A549 (cell line): ENCODE results near the gene SPATA13. TPM values are rescaled to one million over a fixed set of nuclear protein-coding genes. Genes with fewer than 3 reads are reported as not detected.

ENCODE experiments used
- ATAC-seq, 2 experiments: fragments of 200-7000 bp in 1 of 2; fragments of >200 bp in 1 of 2; cut with Nextera tagmentation in 1 of 2; cut with Tn5 transposase in 1 of 2; 3 replicates each; pipeline versions ENCODE4 v1.8.0 to v1.9.1; 2018 to 2020; ENCODE audit warnings: mild to moderate bottlenecking in 1 of 2, moderate library complexity in 1 of 2
- CTCF ChIA-PET: fragments of 300-600 bp; sonication (Branson Sonifier 250); formaldehyde crosslinking; extraction: SDS; loops from one replicate; lab custom pipeline; 2021; ENCODE audit warnings: antibody characterized with exemption, inconsistent platforms; lab: Yijun Ruan, JAX
- POLR2A ChIA-PET: fragments of 350-600 bp; formaldehyde crosslinking; extraction: SDS; loops from one replicate; lab custom pipeline; 2021; ENCODE audit warnings: antibody characterized with exemption, inconsistent platforms; lab: Yijun Ruan, JAX
- DNase-seq, 2 experiments: peaks; one replicate each; pipeline versions ENCODE4 v3.0.0 to v3.0.0-alpha.2; 2011 to 2016; ENCODE audit warnings: low read depth in 1 of 2, low spot score in 1 of 2
- FAIRE-seq: peaks from 2 replicates; lab custom pipeline; 2011; peaks lifted over from hg19 to GRCh38; lab: Jason Lieb, UNC
- H3K27ac ChIP-seq, 2 experiments: fragments of >200 bp; sonication (Bioruptor Twin); formaldehyde crosslinking; 3 replicates each; pipeline ENCODE4 v1.5.1; 2016 to 2017
- H3K4me1 ChIP-seq: fragments of >200 bp; sonication (Bioruptor Twin); formaldehyde crosslinking; 3 replicates; pipeline ENCODE4 v1.6.1; 2016
- H3K4me2 ChIP-seq: fragments of >200 bp; sonication (Bioruptor Twin); formaldehyde crosslinking; 3 replicates; pipeline ENCODE4 v1.6.1; 2016
- H3K4me3 ChIP-seq: fragments of >200 bp; sonication (Bioruptor Twin); formaldehyde crosslinking; 3 replicates; pipeline ENCODE4 v1.5.1; 2016
- H3K9me3 ChIP-seq: fragments of >200 bp; sonication (Bioruptor Twin); formaldehyde crosslinking; 3 replicates; pipeline ENCODE4 v1.6.1; 2016
- BHLHE40 ChIP-seq: IDR thresholded peaks from 2 replicates; pipeline ENCODE4 v1.6.1; 2012; ENCODE audit warnings: low read depth, low read length, inconsistent platforms
- CBX8 ChIP-seq: fragments of 200-600 bp; sonication (generic); IDR thresholded peaks from 2 replicates; pipeline ENCODE4 v1.6.1; 2016
- CEBPB ChIP-seq, 2 experiments: fragments of >200 bp in 1 of 2; sonication (Bioruptor Twin) in 1 of 2; formaldehyde crosslinking in 1 of 2; IDR thresholded peaks; 2 replicates each; pipeline ENCODE4 v1.6.1; 2012 to 2016
- E2F6 ChIP-seq: IDR thresholded peaks from 2 replicates; pipeline ENCODE4 v1.6.1; 2012; ENCODE audit warnings: low read depth, borderline replicate concordance
- EHMT2 ChIP-seq: fragments of 200-600 bp; sonication (generic); IDR thresholded peaks from 2 replicates; pipeline ENCODE4 v1.6.1; 2016; ENCODE audit warnings: antibody characterized with exemption, low read depth, mild to moderate bottlenecking, moderate library complexity
- ESRRA ChIP-seq: fragments of 150-350 bp; IDR thresholded peaks from 2 replicates; pipeline ENCODE4 v1.6.1; 2014; ENCODE audit warnings: mild to moderate bottlenecking, low read length, borderline replicate concordance
- FOXS1 ChIP-seq: fragments of 250-450 bp; sonication (Bioruptor Pico); IDR thresholded peaks from 2 replicates; pipeline ENCODE4 v1.5.0; 2020; ENCODE audit warnings: mild to moderate bottlenecking, moderate library complexity
- HDAC2 ChIP-seq: fragments of 200-600 bp; sonication (generic); IDR thresholded peaks from 2 replicates; pipeline ENCODE4 v1.6.1; 2016
- HOXB5 ChIP-seq: fragments of 250-450 bp; sonication (Bioruptor Pico); IDR thresholded peaks from 2 replicates; pipeline ENCODE4 v1.5.0; 2020; ENCODE audit warnings: mild to moderate bottlenecking, moderate library complexity
- JUNB ChIP-seq: fragments of >200 bp; sonication (Bioruptor Twin); formaldehyde crosslinking; IDR thresholded peaks from 2 replicates; pipeline ENCODE4 v1.6.1; 2016
- KDM5A ChIP-seq: fragments of 200-600 bp; sonication (generic); IDR thresholded peaks from 2 replicates; pipeline ENCODE4 v1.6.1; 2016; ENCODE audit warnings: antibody characterized with exemption, mild to moderate bottlenecking
- MAZ ChIP-seq: fragments of 150-350 bp; IDR thresholded peaks from 2 replicates; pipeline ENCODE4 v1.6.1; 2014; ENCODE audit warnings: antibody characterized with exemption, low read depth, low read length, borderline replicate concordance
- NR3C1 ChIP-seq: fragments of >200 bp; sonication (Bioruptor Twin); formaldehyde crosslinking; IDR thresholded peaks from 3 replicates; pipeline ENCODE4 v1.6.1; 2017
- POLR2A ChIP-seq: IDR thresholded peaks from 2 replicates; pipeline ENCODE4 v1.6.1; 2012; ENCODE audit warnings: mild to moderate bottlenecking, low read length
- POLR2AphosphoS2 ChIP-seq: conservative IDR thresholded peaks from 2 replicates; pipeline ENCODE4 v1.6.1; 2012; ENCODE audit warnings: low read length, improper control_type of control experiment, inconsistent platforms
- RAD21 ChIP-seq, 2 experiments: fragments of >200 bp in 1 of 2; sonication (Bioruptor Twin) in 1 of 2; formaldehyde crosslinking in 1 of 2; IDR thresholded peaks in 1 of 2; conservative IDR thresholded peaks in 1 of 2; 2 replicates in 1 of 2; 3 replicates in 1 of 2; pipeline ENCODE4 v1.6.1; 2012 to 2018; ENCODE audit warnings: inconsistent platforms in 1 of 2
- SMC3 ChIP-seq: fragments of >200 bp; sonication (Bioruptor Twin); formaldehyde crosslinking; IDR thresholded peaks from 3 replicates; pipeline ENCODE4 v1.6.1; 2018; ENCODE audit warnings: inconsistent platforms
- ZFP36 ChIP-seq: fragments of 450-650 bp; IDR thresholded peaks from 2 replicates; pipeline ENCODE4 v1.6.1; 2014; ENCODE audit warnings: borderline replicate concordance; ENCODE audit not compliant: partially characterized antibody
- ZNF302 ChIP-seq: fragments of 250-450 bp; sonication (Bioruptor Pico); IDR thresholded peaks from 2 replicates; pipeline ENCODE4 v1.9.0; 2021; ENCODE audit warnings: inconsistent platforms, mild to moderate bottlenecking, moderate library complexity
- WGBS: methylation state at CpG from one replicate; pipeline ENCODE4 v1.1.6; 2017; ENCODE audit errors: missing lambda C conversion rate; 5-methylcytosine and 5-hydroxymethylcytosine counted together
- polyA plus RNA-seq, 4 experiments: library from polyadenylated mRNA; depleted of rRNA in 3 of 4; stranded (reverse); fragments of >200 nt; fragmentation: RNase III in 1 of 4; extraction: RNeasy Plus Mini Kit Qiagen cat#74134 plus additional on column Dnase treatment in 1 of 4; gene quantifications; 2 replicates in 3 of 4; 3 replicates in 1 of 4; pipeline ENCODE4 v1.2.3, GENCODE V29; 2011 to 2017
- TF ChIP-seq, protein P1 (sequence below): IDR thresholded peaks from 2 replicates; pipeline ENCODE4 v1.6.1; 2012
- TF ChIP-seq, protein P2 (sequence below): fragments of 450-650 bp; IDR thresholded peaks from 2 replicates; pipeline ENCODE4 v1.6.1; 2014; ENCODE audit warnings: antibody characterized with exemption

The SPATA13 gene
- polyA plus RNA-seq, 2 of the 4 experiments (the other 2 are of a cell fraction): 3.1 to 6.3 TPM

DNA sequence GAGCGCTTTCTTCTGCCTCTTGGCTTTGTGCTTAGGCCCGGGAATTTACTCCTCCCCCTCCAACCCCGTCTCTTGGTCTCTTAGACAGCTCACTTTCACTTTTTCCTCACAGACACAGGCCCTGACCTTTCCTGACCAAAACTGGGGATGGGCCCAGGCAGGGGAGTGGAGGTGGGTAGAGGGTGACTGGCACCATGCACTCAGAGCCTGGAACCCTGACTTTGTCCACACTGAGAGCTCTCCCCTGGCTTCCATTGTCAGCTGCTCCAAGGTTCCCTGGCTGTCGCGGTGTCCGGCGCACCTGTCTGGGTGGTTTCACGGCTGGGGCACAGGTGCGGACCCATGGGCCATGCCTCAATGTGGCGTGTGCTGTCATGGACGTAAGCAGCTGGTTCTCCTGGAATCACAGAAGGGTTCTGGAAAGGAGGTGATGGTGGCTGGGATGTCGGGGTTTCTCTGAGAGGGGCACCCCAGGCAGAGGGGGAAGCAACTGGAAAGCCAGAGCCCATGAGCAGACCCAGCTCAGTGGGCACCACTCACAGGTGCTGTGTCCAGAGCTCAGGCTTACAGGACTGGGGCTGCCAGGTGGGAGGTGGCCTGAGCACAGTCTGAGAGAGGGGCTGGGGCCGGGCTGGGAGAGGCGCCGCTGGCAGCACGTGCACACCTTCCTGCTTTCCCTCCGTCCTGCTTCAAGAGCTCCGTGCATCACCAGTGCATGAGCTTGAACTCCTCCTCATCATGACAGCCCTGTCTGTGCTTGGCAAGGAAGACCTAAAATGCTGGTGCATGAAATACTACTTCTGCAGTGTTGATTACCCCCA lies 120.9 kb downstream of the SPATA13 start:
- 92% methylated on average over 10 of the region's 18 CpGs for whole genome bisulfite sequencing
- H3K4me1 ChIP-seq: no peaks in the 10 kb centered on the region
- DNase-seq (no peak), ATAC-seq (no peak), FAIRE-seq (no peak)
- ChIA-PET CTCF (no interaction called here), POLR2A (no interaction called here)
- H3K4me3 ChIP-seq: no peak overlapping the region
- no peaks in the 10 kb centered on the region for H3K9me3 ChIP-seq
- no peak overlapping the region for H3K27ac ChIP-seq
- TF ChIP-seq KDM5A (no peak), ZNF302 (CRISPR knock-in tag) (no peak), CEBPB (IDR thresholded peaks at IDR 0.05) (no peak), MAZ (no peak), E2F6 (no peak)
- no peak overlapping the region for H3K4me2 ChIP-seq

DNA sequence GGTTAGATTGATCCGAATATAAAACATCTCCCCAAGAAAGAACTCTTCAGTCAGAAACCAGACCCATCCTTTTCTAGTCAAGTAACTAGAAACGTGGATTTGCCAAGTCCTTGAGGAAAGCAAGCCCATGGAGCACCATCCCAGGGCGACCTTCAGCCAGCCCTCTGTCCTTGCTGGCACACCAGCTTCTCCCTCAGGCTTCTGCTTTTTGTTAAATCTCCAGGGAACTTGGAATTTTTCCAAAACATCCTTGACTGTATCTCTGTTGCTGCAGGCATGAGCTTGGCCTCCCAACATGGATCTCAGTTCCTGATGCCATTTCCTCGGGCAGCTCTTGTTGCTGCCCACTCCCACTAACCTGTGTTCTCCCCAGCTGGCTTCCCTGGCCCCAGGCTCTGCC lies 121.7 kb downstream of the SPATA13 start:
- no peak for DNase-seq
- no peak overlapping the region for H3K4me2 ChIP-seq
- ChIA-PET CTCF (no interaction called here), POLR2A (no interaction called here)
- FAIRE-seq: no peak
- TF ChIP-seq SMC3: no peak
- TF ChIP-seq RAD21 (conservative IDR thresholded peaks at IDR 0.05 in 1 of 2, IDR thresholded peaks at IDR 0.05 in 1 of 2): no peak
- no peak for TF ChIP-seq ESRRA
- no peak for TF ChIP-seq MAZ
- no peak for TF ChIP-seq POLR2AphosphoS2
- TF ChIP-seq BHLHE40: no peak
- no peak for TF ChIP-seq EHMT2
- no peak for TF ChIP-seq FOXS1
- no peak for TF ChIP-seq POLR2A
- no peak for TF ChIP-seq NR3C1
- no peak for TF ChIP-seq E2F6
- TF ChIP-seq HOXB5 (CRISPR knock-in tag): no peak
- no peak for TF ChIP-seq HDAC2
- TF ChIP-seq, protein P1, sequence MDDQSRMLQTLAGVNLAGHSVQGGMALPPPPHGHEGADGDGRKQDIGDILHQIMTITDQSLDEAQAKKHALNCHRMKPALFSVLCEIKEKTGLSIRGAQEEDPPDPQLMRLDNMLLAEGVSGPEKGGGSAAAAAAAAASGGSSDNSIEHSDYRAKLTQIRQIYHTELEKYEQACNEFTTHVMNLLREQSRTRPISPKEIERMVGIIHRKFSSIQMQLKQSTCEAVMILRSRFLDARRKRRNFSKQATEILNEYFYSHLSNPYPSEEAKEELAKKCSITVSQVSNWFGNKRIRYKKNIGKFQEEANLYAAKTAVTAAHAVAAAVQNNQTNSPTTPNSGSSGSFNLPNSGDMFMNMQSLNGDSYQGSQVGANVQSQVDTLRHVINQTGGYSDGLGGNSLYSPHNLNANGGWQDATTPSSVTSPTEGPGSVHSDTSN: no peak
- TF ChIP-seq ZFP36: no peak
- TF ChIP-seq, protein P2, sequence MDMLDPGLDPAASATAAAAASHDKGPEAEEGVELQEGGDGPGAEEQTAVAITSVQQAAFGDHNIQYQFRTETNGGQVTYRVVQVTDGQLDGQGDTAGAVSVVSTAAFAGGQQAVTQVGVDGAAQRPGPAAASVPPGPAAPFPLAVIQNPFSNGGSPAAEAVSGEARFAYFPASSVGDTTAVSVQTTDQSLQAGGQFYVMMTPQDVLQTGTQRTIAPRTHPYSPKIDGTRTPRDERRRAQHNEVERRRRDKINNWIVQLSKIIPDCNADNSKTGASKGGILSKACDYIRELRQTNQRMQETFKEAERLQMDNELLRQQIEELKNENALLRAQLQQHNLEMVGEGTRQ: no peak
- no peak for TF ChIP-seq JUNB
- TF ChIP-seq CBX8: no peak
- no peak for ATAC-seq
- H3K27ac ChIP-seq: no peak overlapping the region
- H3K9me3 ChIP-seq: no peaks in the 10 kb centered on the region
- H3K4me3 ChIP-seq: no peak overlapping the region
- WGBS: 50% methylated on average over 4 of the region's 4 CpGs
- no peaks in the 10 kb centered on the region for H3K4me1 ChIP-seq
